Esophagus muscularis mucosa (tissue), 4 donors: ENCODE data around the gene PIM1. TPM values are rescaled to one million over a fixed set of nuclear protein-coding genes. Genes with fewer than 3 reads are reported as not detected.

Source experiments
- DNase-seq: peaks from one replicate; pipeline ENCODE4 v3.0.0-alpha.2; 2017; ENCODE audit errors: extremely low spot score
- H3K27ac ChIP-seq, 4 donors: fragments of 200-600 bp; sonication (generic); replicated peaks in 1 of 4; 1 replicate in 3 of 4; 2 replicates in 1 of 4; pipeline ENCODE4 v1.5.1; 2016 to 2019; ENCODE audit warnings: mild to moderate bottlenecking in 1 of 4
- H3K27me3 ChIP-seq, 4 donors: fragments of 200-600 bp; sonication (generic); one replicate each; pipeline versions ENCODE4 v1.5.1 to v1.6.0; 2016 to 2019
- H3K36me3 ChIP-seq, 4 donors: fragments of 200-600 bp; sonication (generic); one replicate each; pipeline ENCODE4 v1.5.1; 2016 to 2019
- H3K4me1 ChIP-seq, 4 donors: fragments of 200-600 bp; sonication (generic); one replicate each; pipeline ENCODE4 v1.5.1; 2016 to 2019
- H3K4me3 ChIP-seq, 4 donors: fragments of 200-600 bp; sonication (generic); 1 replicate in 2 of 4; 2 replicates in 2 of 4; pipeline ENCODE4 v1.5.1; 2016 to 2019; ENCODE audit warnings: mild to moderate bottlenecking in 4 of 4, moderate library complexity in 1 of 4
- H3K9me3 ChIP-seq, 4 donors: fragments of 200-600 bp; sonication (generic); 1 replicate in 3 of 4; 2 replicates in 1 of 4; pipeline ENCODE4 v1.5.1; 2016 to 2019
- EP300 ChIP-seq: sonication (generic); formaldehyde crosslinking; IDR thresholded peaks from one replicate; pipeline ENCODE4 v1.6.1; 2017; ENCODE audit warnings: antibody characterized with exemption
- POLR2A ChIP-seq: fragments of 450-650 bp; IDR thresholded peaks from one replicate; pipeline ENCODE4 v1.6.1; 2017; ENCODE audit warnings: antibody characterized with exemption, moderate library complexity, mild to moderate bottlenecking, low read depth
- POLR2AphosphoS5 ChIP-seq, 2 donors: sonication (generic); formaldehyde crosslinking; IDR thresholded peaks; one replicate each; pipeline ENCODE4 v1.6.1; 2017; ENCODE audit warnings: antibody characterized with exemption in 2 of 2
- WGBS: methylation state at CpG from one replicate; pipeline ENCODE4 v1.1.5; 2018; 5-methylcytosine and 5-hydroxymethylcytosine counted together
- intact Hi-C: fragments of 100-400 bp; cut with DNase I; formaldehyde crosslinking; loops from one replicate; pipeline ENCODE4 v1.15.1; 2023
- total RNA-seq, 4 donors: library from RNA; depleted of rRNA; stranded (reverse); fragments of >200 nt; gene quantifications; one replicate each; pipeline versions ENCODE4 v1.1.0 to v1.2.1, GENCODE V29; 2016
- TF ChIP-seq, protein P1 (sequence below), 3 experiments: fragments of 200-600 bp in 2 of 3; fragments of 450-650 bp in 1 of 3; sonication (generic) in 2 of 3; IDR thresholded peaks; one replicate each; pipeline ENCODE4 v1.5.1; 2017 to 2019; ENCODE audit warnings: antibody characterized with exemption in 3 of 3, mild to moderate bottlenecking in 2 of 3, moderate library complexity in 1 of 3

PIM1 gene
- total RNA-seq, 4 donors from 2014 or later = 26.0 to 176 (median 26.5) TPM

- Histone ChIP-seq H3K36me3 (no peaks in the 10 kb centered on the region), H3K27ac (peak overlapping the region in 3 of 4 donors; percentile 93 to 95 (median 93)), H3K4me3 (no peak overlapping the region), H3K27me3 (no peaks in the 10 kb centered on the region), H3K9me3 (no peaks in the 10 kb centered on the region), H3K4me1 (peaks cover 21 to 88% (median 66%) of the 10 kb centered on the region in 4 donors)
- 83% methylated on average over 1 of the region's 1 CpG for WGBS
- TF ChIP-seq POLR2A = no peak
- TF ChIP-seq EP300 = no peak
- TF ChIP-seq, protein P1, sequence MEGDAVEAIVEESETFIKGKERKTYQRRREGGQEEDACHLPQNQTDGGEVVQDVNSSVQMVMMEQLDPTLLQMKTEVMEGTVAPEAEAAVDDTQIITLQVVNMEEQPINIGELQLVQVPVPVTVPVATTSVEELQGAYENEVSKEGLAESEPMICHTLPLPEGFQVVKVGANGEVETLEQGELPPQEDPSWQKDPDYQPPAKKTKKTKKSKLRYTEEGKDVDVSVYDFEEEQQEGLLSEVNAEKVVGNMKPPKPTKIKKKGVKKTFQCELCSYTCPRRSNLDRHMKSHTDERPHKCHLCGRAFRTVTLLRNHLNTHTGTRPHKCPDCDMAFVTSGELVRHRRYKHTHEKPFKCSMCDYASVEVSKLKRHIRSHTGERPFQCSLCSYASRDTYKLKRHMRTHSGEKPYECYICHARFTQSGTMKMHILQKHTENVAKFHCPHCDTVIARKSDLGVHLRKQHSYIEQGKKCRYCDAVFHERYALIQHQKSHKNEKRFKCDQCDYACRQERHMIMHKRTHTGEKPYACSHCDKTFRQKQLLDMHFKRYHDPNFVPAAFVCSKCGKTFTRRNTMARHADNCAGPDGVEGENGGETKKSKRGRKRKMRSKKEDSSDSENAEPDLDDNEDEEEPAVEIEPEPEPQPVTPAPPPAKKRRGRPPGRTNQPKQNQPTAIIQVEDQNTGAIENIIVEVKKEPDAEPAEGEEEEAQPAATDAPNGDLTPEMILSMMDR (IDR thresholded peaks at IDR 0.05) = no peak
- TF ChIP-seq POLR2AphosphoS5 (IDR thresholded peaks at IDR 0.05) = no peak
- intact Hi-C loops = no loop called here
- no peak for DNase-seq
These were observed 31.1 kb upstream of the PIM1 start for GRCh38 chr6:37138856-37139229.

GRCh38 chr6:37139230-37139962 lies 30.6 kb upstream of the PIM1 start:
- peaks cover 18 to 88% (median 65%) of the 10 kb centered on the region in 4 donors for H3K4me1 ChIP-seq
- WGBS = 88% methylated on average over 5 of the region's 5 CpGs
- intact Hi-C loops = no loop called here

DNA sequence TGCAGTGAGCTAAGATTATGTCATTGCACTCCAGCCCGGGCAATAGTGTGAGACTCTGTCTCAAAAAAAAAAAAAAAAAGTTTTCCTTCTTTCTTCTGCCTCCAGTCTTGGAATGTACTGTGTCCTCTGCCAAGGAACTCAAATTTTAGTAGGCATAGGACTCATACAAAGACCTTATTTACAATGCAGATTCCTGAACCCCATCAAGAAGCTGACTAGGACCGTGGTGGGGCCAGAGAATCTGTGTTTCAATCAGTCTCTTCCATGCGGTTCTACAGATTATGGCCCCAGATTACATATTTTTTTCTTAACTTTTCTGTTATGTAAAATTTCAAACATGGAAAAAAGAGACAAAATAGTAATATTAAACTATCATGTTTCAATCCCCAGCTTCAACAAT lies 29.8 kb upstream of the PIM1 start:
- no peaks in the 10 kb centered on the region for H3K27me3 ChIP-seq
- no peaks in the 10 kb centered on the region for H3K36me3 ChIP-seq
- H3K4me1 ChIP-seq = peaks cover 13 to 88% (median 63%) of the 10 kb centered on the region in 4 donors
- peak overlapping the region; percentile 61 to 78 (median 70) for H3K27ac ChIP-seq
- H3K4me3 ChIP-seq = no peak overlapping the region
- H3K9me3 ChIP-seq = no peaks in the 10 kb centered on the region
- WGBS = 69% methylated on average over 3 of the region's 3 CpGs
- no peak for DNase-seq
- intact Hi-C loops = no loop called here
- TF ChIP-seq POLR2A (no peak), POLR2AphosphoS5 (IDR thresholded peaks at IDR 0.05) (no peak), EP300 (no peak)
- TF ChIP-seq, protein P1 (IDR thresholded peaks at IDR 0.05) = no peak

More at GRCh38 chr6:37139230-37139962, 30.6 kb upstream of the PIM1 start:
- Histone ChIP-seq H3K36me3 (no peaks in the 10 kb centered on the region), H3K27ac (peak overlapping the region in 3 of 4 donors; percentile 32 to 69 (median 61)), H3K9me3 (no peaks in the 10 kb centered on the region), H3K4me3 (no peak overlapping the region), H3K27me3 (no peaks in the 10 kb centered on the region)
- DNase-seq = no peak
- TF ChIP-seq POLR2AphosphoS5 (IDR thresholded peaks at IDR 0.05) = no peak
- TF ChIP-seq EP300 = no peak
- no peak for TF ChIP-seq POLR2A
- TF ChIP-seq, protein P1 (IDR thresholded peaks at IDR 0.05) = no peak

DNA sequence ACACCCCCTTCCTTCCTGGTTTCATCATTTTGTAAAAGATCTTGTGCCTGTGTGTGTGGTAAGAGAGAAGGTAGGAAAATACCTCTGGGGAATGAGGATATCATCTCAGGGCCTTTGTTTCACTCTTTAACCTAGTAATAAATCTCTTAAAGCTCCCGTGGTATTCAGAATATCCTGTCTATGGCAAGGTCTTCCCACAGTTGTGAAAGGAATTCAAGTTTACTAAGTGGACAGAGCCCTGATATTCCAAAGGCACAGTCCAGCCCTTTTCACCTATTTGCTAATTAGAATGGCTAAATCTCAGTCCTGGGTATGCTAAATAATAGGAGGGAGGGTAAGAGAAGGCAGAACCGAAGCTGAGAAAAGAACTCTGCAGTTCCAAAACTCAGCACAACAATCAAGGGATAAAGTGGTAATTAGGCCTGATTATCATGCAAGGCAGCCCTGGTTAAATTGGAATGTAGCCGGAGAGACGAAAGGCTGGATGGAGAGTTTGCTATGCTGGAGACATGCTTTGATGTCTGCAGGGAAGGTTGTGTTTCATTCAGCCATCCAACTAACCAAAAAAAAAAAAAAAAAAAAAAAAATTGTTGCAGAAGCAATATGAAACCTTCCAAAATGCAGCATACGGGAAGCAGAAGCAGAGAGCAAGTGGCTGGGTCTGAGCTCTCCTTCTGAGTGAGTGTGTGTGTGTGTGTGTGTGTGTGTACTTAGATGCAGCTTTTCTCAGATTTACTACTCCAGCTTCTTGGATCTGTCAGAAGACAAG lies 28.5 kb upstream of the PIM1 start:
- TF ChIP-seq EP300 = no peak
- TF ChIP-seq POLR2AphosphoS5 (IDR thresholded peaks at IDR 0.05) = no peak
- TF ChIP-seq, protein P1 (IDR thresholded peaks at IDR 0.05) = no peak
- TF ChIP-seq POLR2A = no peak
- 35% methylated on average over 5 of the region's 5 CpGs for WGBS
- intact Hi-C loops = no loop called here
- no peaks in the 10 kb centered on the region for H3K9me3 ChIP-seq
- H3K36me3 ChIP-seq = no peaks in the 10 kb centered on the region
- H3K27ac ChIP-seq = peak overlapping the region; percentile 61 to 78 (median 70)
- peaks cover 13 to 76% (median 53%) of the 10 kb centered on the region in 4 donors for H3K4me1 ChIP-seq
- no peak overlapping the region for H3K4me3 ChIP-seq
- no peak for DNase-seq
- H3K27me3 ChIP-seq = no peaks in the 10 kb centered on the region
